GM23338 (cell line): ENCODE measurements around the gene COL25A1. TPM values are rescaled to one million over a fixed set of nuclear protein-coding genes. Genes with fewer than 3 reads are reported as not detected.

Experiments used
- ATAC-seq: fragments of 200-7000 bp; cut with Tn5 transposase; 3 replicates; pipeline ENCODE4 v1.9.1; 2020
- DNase-seq: peaks from one replicate; pipeline ENCODE4 v3.0.0-alpha.2; 2015; ENCODE audit warnings: low spot score
- H2AFZ ChIP-seq: fragments of 200-600 bp; sonication (generic); 2 replicates; pipeline ENCODE4 v1.8.0; 2016; ENCODE audit warnings: antibody characterized with exemption, mild to moderate bottlenecking, moderate library complexity
- H3F3A ChIP-seq: fragments of 200-600 bp; sonication (generic); replicated peaks from 2 replicates; pipeline ENCODE4 v1.8.0; 2017; ENCODE audit warnings: antibody characterized with exemption, mixed run types, low read depth
- H3K27ac ChIP-seq: fragments of 200-600 bp; sonication (generic); 2 replicates; pipeline ENCODE4 v1.6.1; 2016; ENCODE audit warnings: low read depth
- H3K27me3 ChIP-seq: fragments of 200-600 bp; sonication (generic); 2 replicates; pipeline ENCODE4 v1.8.0; 2016; ENCODE audit warnings: mild to moderate bottlenecking, mixed run types, moderate library complexity; ENCODE audit not compliant: insufficient read depth
- H3K36me3 ChIP-seq: fragments of 200-600 bp; sonication (generic); 2 replicates; pipeline ENCODE4 v1.8.0; 2016; ENCODE audit warnings: mild to moderate bottlenecking; ENCODE audit not compliant: insufficient read depth
- H3K4me1 ChIP-seq: fragments of 200-600 bp; sonication (generic); 2 replicates; pipeline ENCODE4 v1.8.0; 2016; ENCODE audit warnings: mild to moderate bottlenecking, moderate library complexity; ENCODE audit not compliant: insufficient read depth
- H3K4me2 ChIP-seq: fragments of 200-600 bp; sonication (generic); 2 replicates; pipeline ENCODE4 v1.7.1; 2017; ENCODE audit warnings: mixed run types
- H3K4me3 ChIP-seq: fragments of 200-600 bp; sonication (generic); 2 replicates; pipeline ENCODE4 v1.6.1; 2016; ENCODE audit warnings: mixed run types
- H3K79me2 ChIP-seq: fragments of 200-600 bp; sonication (generic); replicated peaks from 2 replicates; pipeline ENCODE4 v1.8.0; 2017; ENCODE audit warnings: mild to moderate bottlenecking; ENCODE audit not compliant: insufficient read depth
- H3K9me2 ChIP-seq: fragments of 200-600 bp; sonication (generic); 2 replicates; pipeline ENCODE4 v1.8.0; 2017; ENCODE audit not compliant: insufficient read depth
- H4K20me1 ChIP-seq: fragments of 200-600 bp; sonication (generic); replicated peaks from 2 replicates; pipeline ENCODE4 v1.8.0; 2017; ENCODE audit warnings: mild to moderate bottlenecking; ENCODE audit not compliant: insufficient read depth
- H3K27ac Mint-ChIP-seq: 2 replicates; pipeline ENCODE4 v1.8.0; 2020; ENCODE audit warnings: inconsistent platforms, mild to moderate bottlenecking, moderate library complexity, mixed read lengths
- H3K27me3 Mint-ChIP-seq: 3 replicates; pipeline ENCODE4 v1.8.0; 2022; ENCODE audit warnings: low read depth, mild to moderate bottlenecking, moderate library complexity, mixed read lengths, inconsistent platforms; ENCODE audit not compliant: insufficient read depth, poor library complexity
- H3K36me3 Mint-ChIP-seq: 3 replicates; pipeline ENCODE4 v1.8.0; 2021; ENCODE audit warnings: low read depth, mild to moderate bottlenecking, inconsistent platforms, moderate library complexity, mixed read lengths
- H3K4me1 Mint-ChIP-seq: 3 replicates; pipeline ENCODE4 v1.8.0; 2020; ENCODE audit warnings: mild to moderate bottlenecking, inconsistent platforms, mixed read lengths
- H3K4me3 Mint-ChIP-seq: 3 replicates; pipeline ENCODE4 v1.8.0; 2021; ENCODE audit warnings: moderate library complexity, mild to moderate bottlenecking, inconsistent platforms, mixed read lengths
- H3K9me3 Mint-ChIP-seq: 3 replicates; pipeline ENCODE4 v1.8.0; 2020; ENCODE audit warnings: moderate library complexity, mild to moderate bottlenecking, inconsistent platforms, mixed read lengths
- POLR2AphosphoS5 ChIP-seq: IDR thresholded peaks from 2 replicates; pipeline ENCODE4 v1.6.1; 2016; ENCODE audit warnings: antibody characterized with exemption, low read depth
- polyA plus RNA-seq: library from polyadenylated mRNA; unstranded; fragments of >200 nt; fragmentation: Nextera tagmentation; extraction: Ambion mirVana; gene quantifications from 2 replicates; pipeline ENCODE4 v1.2.1, GENCODE V29; 2016
- total RNA-seq: library from RNA; depleted of rRNA; stranded (reverse); fragments of >200 nt; shearing (Covaris generic); gene quantifications from 2 replicates; pipeline ENCODE4 v1.2.3, GENCODE V29; 2014
- TF ChIP-seq, protein P1 (sequence below): IDR thresholded peaks from 2 replicates; pipeline ENCODE4 v1.6.1; 2016; ENCODE audit warnings: antibody characterized with exemption
- TF ChIP-seq, protein P2 (sequence below): fragments of 250-450 bp; sonication (Bioruptor Pico); IDR thresholded peaks from 2 replicates; pipeline ENCODE4 v1.5.0; 2020; ENCODE audit warnings: mild to moderate bottlenecking, moderate library complexity
- TF ChIP-seq, protein P3 (sequence below): IDR thresholded peaks from one replicate; pipeline ENCODE4 v1.6.1; 2018; ENCODE audit warnings: antibody characterized with exemption; ENCODE audit not compliant: unreplicated experiment

The COL25A1 gene
- total and polyA plus RNA-seq, 2 experiments from 2014 or later = 3.9 to 5.6 TPM

DNA sequence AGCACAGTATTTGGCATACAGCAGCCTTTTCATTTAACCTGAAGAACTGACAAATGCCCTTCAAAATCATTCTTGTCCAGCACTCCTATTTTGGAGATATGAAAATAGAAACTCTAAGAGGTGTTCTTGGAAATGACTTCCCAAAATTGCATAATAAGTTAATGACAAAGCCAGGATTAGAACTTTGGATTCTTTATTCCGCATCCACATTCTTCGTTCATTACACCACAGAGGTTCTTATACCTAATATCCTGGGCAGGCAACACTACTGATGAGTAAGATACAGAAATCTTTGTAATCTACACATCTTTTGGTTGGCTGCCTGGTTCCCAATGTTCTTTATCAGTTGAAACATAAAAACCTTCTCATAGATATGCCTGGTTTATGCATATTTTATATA, 5.9 kb downstream of the COL25A1 start:
- H3K4me3 Mint-ChIP-seq = no peak overlapping the region
- DNase-seq (no peak), ATAC-seq (no peak)
- Histone ChIP-seq H2AFZ (no peak overlapping the region), H3F3A (no peaks in the 10 kb centered on the region), H3K79me2 (no peaks in the 10 kb centered on the region), H3K27me3 (peaks cover 12% of the 10 kb centered on the region), H3K4me3 (no peak overlapping the region), H3K36me3 (no peaks in the 10 kb centered on the region), H4K20me1 (no peaks in the 10 kb centered on the region), H3K4me2 (no peak overlapping the region), H3K4me1 (peaks cover 4% of the 10 kb centered on the region; the same call in 1 of the 2 replicates), H3K27ac (no peak overlapping the region), H3K9me2 (no peaks in the 10 kb centered on the region)
- H3K9me3 Mint-ChIP-seq = no peaks in the 10 kb centered on the region
- no peak overlapping the region for H3K27ac Mint-ChIP-seq
- peaks cover 7% of the 10 kb centered on the region; the same call in 2 of the 3 replicates for H3K4me1 Mint-ChIP-seq
- TF ChIP-seq, protein P1, sequence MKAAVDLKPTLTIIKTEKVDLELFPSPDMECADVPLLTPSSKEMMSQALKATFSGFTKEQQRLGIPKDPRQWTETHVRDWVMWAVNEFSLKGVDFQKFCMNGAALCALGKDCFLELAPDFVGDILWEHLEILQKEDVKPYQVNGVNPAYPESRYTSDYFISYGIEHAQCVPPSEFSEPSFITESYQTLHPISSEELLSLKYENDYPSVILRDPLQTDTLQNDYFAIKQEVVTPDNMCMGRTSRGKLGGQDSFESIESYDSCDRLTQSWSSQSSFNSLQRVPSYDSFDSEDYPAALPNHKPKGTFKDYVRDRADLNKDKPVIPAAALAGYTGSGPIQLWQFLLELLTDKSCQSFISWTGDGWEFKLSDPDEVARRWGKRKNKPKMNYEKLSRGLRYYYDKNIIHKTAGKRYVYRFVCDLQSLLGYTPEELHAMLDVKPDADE = no peak
- TF ChIP-seq, protein P2, sequence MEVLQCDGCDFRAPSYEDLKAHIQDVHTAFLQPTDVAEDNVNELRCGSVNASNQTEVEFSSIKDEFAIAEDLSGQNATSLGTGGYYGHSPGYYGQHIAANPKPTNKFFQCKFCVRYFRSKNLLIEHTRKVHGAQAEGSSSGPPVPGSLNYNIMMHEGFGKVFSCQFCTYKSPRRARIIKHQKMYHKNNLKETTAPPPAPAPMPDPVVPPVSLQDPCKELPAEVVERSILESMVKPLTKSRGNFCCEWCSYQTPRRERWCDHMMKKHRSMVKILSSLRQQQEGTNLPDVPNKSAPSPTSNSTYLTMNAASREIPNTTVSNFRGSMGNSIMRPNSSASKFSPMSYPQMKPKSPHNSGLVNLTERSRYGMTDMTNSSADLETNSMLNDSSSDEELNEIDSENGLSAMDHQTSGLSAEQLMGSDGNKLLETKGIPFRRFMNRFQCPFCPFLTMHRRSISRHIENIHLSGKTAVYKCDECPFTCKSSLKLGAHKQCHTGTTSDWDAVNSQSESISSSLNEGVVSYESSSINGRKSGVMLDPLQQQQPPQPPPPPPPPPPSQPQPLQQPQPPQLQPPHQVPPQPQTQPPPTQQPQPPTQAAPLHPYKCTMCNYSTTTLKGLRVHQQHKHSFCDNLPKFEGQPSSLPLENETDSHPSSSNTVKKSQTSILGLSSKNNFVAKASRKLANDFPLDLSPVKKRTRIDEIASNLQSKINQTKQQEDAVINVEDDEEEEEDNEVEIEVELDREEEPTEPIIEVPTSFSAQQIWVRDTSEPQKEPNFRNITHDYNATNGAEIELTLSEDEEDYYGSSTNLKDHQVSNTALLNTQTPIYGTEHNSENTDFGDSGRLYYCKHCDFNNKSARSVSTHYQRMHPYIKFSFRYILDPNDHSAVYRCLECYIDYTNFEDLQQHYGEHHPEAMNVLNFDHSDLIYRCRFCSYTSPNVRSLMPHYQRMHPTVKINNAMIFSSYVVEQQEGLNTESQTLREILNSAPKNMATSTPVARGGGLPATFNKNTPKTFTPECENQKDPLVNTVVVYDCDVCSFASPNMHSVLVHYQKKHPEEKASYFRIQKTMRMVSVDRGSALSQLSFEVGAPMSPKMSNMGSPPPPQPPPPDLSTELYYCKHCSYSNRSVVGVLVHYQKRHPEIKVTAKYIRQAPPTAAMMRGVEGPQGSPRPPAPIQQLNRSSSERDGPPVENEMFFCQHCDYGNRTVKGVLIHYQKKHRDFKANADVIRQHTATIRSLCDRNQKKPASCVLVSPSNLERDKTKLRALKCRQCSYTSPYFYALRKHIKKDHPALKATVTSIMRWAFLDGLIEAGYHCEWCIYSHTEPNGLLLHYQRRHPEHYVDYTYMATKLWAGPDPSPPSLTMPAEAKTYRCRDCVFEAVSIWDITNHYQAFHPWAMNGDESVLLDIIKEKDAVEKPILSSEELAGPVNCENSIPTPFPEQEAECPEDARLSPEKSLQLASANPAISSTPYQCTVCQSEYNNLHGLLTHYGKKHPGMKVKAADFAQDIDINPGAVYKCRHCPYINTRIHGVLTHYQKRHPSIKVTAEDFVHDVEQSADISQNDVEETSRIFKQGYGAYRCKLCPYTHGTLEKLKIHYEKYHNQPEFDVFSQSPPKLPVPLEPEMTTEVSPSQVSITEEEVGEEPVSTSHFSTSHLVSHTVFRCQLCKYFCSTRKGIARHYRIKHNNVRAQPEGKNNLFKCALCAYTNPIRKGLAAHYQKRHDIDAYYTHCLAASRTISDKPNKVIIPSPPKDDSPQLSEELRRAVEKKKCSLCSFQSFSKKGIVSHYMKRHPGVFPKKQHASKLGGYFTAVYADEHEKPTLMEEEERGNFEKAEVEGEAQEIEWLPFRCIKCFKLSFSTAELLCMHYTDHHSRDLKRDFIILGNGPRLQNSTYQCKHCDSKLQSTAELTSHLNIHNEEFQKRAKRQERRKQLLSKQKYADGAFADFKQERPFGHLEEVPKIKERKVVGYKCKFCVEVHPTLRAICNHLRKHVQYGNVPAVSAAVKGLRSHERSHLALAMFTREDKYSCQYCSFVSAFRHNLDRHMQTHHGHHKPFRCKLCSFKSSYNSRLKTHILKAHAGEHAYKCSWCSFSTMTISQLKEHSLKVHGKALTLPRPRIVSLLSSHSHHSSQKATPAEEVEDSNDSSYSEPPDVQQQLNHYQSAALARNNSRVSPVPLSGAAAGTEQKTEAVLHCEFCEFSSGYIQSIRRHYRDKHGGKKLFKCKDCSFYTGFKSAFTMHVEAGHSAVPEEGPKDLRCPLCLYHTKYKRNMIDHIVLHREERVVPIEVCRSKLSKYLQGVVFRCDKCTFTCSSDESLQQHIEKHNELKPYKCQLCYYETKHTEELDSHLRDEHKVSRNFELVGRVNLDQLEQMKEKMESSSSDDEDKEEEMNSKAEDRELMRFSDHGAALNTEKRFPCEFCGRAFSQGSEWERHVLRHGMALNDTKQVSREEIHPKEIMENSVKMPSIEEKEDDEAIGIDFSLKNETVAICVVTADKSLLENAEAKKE (CRISPR knock-in tag) = no peak
- no peak for TF ChIP-seq POLR2AphosphoS5
- TF ChIP-seq, protein P3, sequence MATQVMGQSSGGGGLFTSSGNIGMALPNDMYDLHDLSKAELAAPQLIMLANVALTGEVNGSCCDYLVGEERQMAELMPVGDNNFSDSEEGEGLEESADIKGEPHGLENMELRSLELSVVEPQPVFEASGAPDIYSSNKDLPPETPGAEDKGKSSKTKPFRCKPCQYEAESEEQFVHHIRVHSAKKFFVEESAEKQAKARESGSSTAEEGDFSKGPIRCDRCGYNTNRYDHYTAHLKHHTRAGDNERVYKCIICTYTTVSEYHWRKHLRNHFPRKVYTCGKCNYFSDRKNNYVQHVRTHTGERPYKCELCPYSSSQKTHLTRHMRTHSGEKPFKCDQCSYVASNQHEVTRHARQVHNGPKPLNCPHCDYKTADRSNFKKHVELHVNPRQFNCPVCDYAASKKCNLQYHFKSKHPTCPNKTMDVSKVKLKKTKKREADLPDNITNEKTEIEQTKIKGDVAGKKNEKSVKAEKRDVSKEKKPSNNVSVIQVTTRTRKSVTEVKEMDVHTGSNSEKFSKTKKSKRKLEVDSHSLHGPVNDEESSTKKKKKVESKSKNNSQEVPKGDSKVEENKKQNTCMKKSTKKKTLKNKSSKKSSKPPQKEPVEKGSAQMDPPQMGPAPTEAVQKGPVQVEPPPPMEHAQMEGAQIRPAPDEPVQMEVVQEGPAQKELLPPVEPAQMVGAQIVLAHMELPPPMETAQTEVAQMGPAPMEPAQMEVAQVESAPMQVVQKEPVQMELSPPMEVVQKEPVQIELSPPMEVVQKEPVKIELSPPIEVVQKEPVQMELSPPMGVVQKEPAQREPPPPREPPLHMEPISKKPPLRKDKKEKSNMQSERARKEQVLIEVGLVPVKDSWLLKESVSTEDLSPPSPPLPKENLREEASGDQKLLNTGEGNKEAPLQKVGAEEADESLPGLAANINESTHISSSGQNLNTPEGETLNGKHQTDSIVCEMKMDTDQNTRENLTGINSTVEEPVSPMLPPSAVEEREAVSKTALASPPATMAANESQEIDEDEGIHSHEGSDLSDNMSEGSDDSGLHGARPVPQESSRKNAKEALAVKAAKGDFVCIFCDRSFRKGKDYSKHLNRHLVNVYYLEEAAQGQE = no peak
- no peaks in the 10 kb centered on the region for H3K36me3 Mint-ChIP-seq
- peaks cover 6% of the 10 kb centered on the region for H3K27me3 Mint-ChIP-seq
